Mesothelial cell of epicardium (in vitro differentiated cells): ENCODE measurements around the gene ASCL3. TPM values are rescaled to one million over a fixed set of nuclear protein-coding genes. Genes with fewer than 3 reads are reported as not detected.

Experiments
- DNase-seq, 2 experiments: peaks; one replicate each; pipeline ENCODE4 v3.0.0; 2021; ENCODE audit warnings: low spot score in 2 of 2; ENCODE audit not compliant: unreplicated experiment in 2 of 2
- H3K27ac Mint-ChIP-seq: 2 replicates; pipeline ENCODE4 v1.8.0; 2021; ENCODE audit warnings: mixed read lengths
- H3K27me3 Mint-ChIP-seq: 2 replicates; pipeline ENCODE4 v1.8.0; 2021; ENCODE audit warnings: low read depth, mixed read lengths
- H3K36me3 Mint-ChIP-seq: 2 replicates; pipeline ENCODE4 v1.8.0; 2021; ENCODE audit warnings: mixed read lengths
- H3K4me1 Mint-ChIP-seq: 2 replicates; pipeline ENCODE4 v1.8.0; 2021; ENCODE audit warnings: mixed read lengths
- H3K4me3 Mint-ChIP-seq: 2 replicates; pipeline ENCODE4 v1.8.0; 2021; ENCODE audit warnings: mild to moderate bottlenecking, moderate library complexity, mixed read lengths
- H3K9me3 Mint-ChIP-seq: 2 replicates; pipeline ENCODE4 v1.8.0; 2021; ENCODE audit warnings: mixed read lengths
- total RNA-seq: library from RNA; stranded (reverse); gene quantifications from 3 replicates; pipeline ENCODE4 v1.2.1, GENCODE V29; 2021
- TF ChIP-seq, protein P1 (sequence below): fragments of 200-600 bp; sonication (generic); IDR thresholded peaks from one replicate; pipeline ENCODE4 v1.5.0; 2021; ENCODE audit warnings: antibody characterized with exemption; ENCODE audit not compliant: unreplicated experiment

Gene ASCL3
- total RNA-seq, 1 donor from 2014 or later: not detected

DNA sequence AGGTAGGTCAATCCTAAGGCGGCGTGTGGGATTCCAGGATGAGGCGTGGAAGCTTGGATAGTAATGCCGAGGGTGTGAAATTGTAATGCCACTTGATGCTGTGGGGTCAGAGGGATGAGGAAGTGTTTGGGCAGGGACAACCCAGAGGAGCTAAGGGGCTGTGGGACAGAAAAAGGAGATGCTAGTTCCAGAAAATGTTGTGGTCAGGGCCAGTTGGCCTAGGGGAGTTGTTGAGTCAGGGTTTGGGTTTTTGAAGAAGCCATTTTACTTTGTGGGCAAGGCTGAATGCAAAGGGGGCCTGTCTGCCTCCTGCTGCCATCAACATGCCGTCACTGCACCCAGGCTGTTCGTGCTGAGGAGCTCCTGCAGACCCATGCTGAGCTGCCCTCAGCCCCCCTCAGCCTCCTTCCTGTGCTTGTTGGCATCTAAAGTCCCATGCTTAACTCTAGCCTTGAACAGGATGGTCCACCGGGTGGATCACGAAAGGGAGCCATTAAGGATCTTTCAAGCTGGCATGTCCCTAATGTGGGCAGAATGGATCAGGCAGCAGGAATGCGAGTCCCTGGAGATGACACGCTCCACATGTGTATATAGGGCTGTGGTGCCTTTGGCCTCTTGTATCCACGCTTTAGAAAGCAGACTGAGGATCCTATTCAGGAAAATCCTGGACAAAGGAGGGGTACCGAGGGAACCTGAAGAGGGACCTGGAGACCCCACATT lies 12.2 kb downstream of the ASCL3 start:
- no peaks in the 10 kb centered on the region for H3K9me3 Mint-ChIP-seq
- no peaks in the 10 kb centered on the region for H3K27me3 Mint-ChIP-seq
- DNase-seq: no peak
- no peak overlapping the region for H3K27ac Mint-ChIP-seq
- H3K4me3 Mint-ChIP-seq: no peak overlapping the region
- peaks cover 15% of the 10 kb centered on the region for H3K4me1 Mint-ChIP-seq
- TF ChIP-seq, protein P1, sequence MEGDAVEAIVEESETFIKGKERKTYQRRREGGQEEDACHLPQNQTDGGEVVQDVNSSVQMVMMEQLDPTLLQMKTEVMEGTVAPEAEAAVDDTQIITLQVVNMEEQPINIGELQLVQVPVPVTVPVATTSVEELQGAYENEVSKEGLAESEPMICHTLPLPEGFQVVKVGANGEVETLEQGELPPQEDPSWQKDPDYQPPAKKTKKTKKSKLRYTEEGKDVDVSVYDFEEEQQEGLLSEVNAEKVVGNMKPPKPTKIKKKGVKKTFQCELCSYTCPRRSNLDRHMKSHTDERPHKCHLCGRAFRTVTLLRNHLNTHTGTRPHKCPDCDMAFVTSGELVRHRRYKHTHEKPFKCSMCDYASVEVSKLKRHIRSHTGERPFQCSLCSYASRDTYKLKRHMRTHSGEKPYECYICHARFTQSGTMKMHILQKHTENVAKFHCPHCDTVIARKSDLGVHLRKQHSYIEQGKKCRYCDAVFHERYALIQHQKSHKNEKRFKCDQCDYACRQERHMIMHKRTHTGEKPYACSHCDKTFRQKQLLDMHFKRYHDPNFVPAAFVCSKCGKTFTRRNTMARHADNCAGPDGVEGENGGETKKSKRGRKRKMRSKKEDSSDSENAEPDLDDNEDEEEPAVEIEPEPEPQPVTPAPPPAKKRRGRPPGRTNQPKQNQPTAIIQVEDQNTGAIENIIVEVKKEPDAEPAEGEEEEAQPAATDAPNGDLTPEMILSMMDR: no peak
- no peaks in the 10 kb centered on the region for H3K36me3 Mint-ChIP-seq

DNA sequence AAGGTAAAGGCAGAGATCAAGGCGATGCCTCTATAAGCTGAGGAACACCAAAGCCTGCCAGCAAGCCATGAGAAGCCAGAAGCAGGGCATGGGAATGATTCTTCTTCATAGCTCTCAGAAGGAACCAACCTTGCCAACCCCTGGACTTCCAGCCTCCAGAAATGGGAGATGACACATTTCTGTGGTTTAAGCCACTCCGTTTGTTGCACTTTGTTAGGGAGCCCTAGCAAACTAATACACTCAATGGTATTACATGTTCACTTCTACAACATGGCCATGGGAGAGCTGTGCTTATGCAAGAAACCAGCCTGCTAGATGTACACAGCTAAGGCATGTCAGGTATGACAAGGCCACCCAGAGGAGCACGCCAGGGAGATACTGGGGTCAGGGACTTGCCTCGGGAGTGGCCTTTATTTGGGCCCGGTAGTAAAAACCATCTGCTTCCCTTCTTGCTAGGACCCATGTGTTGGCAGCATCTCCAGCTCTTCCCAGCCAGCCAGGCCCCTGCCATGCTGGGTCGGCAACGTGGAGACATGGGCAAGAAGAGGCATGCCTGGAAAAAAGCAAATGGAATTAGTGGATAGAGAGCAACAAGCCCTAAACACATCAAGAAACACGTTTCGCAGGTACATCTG lies 13.7 kb downstream of the ASCL3 start:
- H3K4me1 Mint-ChIP-seq: peaks cover 4% of the 10 kb centered on the region

DNA sequence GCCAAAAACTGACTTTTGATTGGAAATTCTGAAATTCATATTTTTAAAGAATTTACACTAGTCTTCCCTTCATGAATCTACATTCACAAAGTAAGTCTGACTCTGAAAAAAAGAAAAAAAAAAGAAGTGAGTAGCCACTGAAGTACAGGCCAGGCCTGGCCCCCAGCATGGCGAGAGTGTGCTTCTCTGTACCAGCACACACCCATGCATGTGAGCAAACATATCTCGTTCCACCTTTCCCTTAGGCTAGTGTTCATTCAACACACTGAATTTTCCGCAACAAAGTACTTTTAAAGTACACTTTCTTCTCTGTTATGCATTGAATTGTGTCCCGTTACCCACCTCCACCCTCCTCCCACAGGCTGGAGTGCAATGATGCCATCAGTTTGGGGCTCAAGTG lies 14.6 kb downstream of the ASCL3 start:
- H3K36me3 Mint-ChIP-seq: no peaks in the 10 kb centered on the region
- TF ChIP-seq, protein P1: no peak
- H3K4me3 Mint-ChIP-seq: no peak overlapping the region
- DNase-seq: no peak
- H3K9me3 Mint-ChIP-seq: no peaks in the 10 kb centered on the region
- H3K4me1 Mint-ChIP-seq: peaks cover 4% of the 10 kb centered on the region
- H3K27ac Mint-ChIP-seq: no peak overlapping the region
- no peaks in the 10 kb centered on the region for H3K27me3 Mint-ChIP-seq

More for the DNA sequence above, 13.7 kb downstream of the ASCL3 start:
- Mint-ChIP-seq H3K9me3 (no peaks in the 10 kb centered on the region), H3K4me3 (no peak overlapping the region), H3K27me3 (no peaks in the 10 kb centered on the region), H3K27ac (no peak overlapping the region), H3K36me3 (no peaks in the 10 kb centered on the region)
- DNase-seq: no peak
- TF ChIP-seq, protein P1: no peak

DNA sequence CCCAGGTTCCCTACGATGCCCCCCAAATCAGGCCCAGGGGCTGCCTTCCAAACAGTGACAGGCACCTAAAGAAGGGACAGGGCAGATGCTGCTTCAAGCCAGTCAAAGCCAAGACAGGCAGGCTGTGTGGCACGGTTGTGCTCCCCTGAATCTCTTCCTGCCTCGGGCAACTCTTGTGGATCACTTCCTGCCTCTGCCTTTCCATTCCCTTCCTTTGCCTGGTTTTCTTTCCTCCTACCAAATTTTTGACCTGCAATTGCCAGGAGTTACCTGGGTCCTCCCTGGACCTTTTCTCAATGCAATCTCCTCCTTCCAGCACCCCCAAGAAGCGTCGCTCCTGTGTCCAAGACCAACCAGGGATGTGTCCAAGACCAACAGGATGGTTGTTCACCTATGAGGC lies 15.6 kb downstream of the ASCL3 start:
- H3K27me3 Mint-ChIP-seq: no peaks in the 10 kb centered on the region
- TF ChIP-seq, protein P1: no peak
- no peaks in the 10 kb centered on the region for H3K4me1 Mint-ChIP-seq
- H3K9me3 Mint-ChIP-seq: no peaks in the 10 kb centered on the region
- no peak for DNase-seq
- H3K4me3 Mint-ChIP-seq: no peak overlapping the region
- H3K27ac Mint-ChIP-seq: no peak overlapping the region
- H3K36me3 Mint-ChIP-seq: peaks cover 3% of the 10 kb centered on the region

DNA sequence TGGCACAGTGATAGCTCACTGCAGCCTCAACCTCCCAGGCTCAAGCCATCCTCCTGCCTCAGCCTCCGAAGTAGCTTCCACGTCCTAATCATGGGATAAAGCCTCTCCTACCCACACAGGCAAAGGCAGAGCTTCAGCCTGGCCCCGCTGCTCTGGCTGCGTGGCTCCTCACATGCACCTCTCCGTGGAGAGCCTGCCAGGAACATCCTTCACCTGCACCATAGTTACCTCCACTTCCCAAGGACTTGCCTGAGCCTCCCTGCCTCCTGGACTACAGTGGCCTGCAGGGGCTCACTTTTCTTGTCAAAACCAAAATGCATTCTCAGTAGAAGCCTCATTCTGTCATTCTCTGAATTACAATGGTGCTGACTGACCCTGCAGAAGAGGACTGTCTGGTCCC lies 16.6 kb downstream of the ASCL3 start:
- peaks cover 8% of the 10 kb centered on the region for H3K36me3 Mint-ChIP-seq
- no peak for DNase-seq
- no peaks in the 10 kb centered on the region for H3K27me3 Mint-ChIP-seq
- no peak overlapping the region for H3K27ac Mint-ChIP-seq
- no peak overlapping the region for H3K4me3 Mint-ChIP-seq
- TF ChIP-seq, protein P1: no peak
- no peaks in the 10 kb centered on the region for H3K9me3 Mint-ChIP-seq
- H3K4me1 Mint-ChIP-seq: no peaks in the 10 kb centered on the region
